H9 (cell line): Measurements from ENCODE around the gene MGAM2. TPM values are rescaled to one million over a fixed set of nuclear protein-coding genes. Genes with fewer than 3 reads are reported as not detected.

Experiments used
- DNase-seq: peaks from one replicate; pipeline ENCODE4 v3.0.0-alpha.2; 2017
- H2AFZ ChIP-seq: one replicate; pipeline ENCODE4 v1.6.1; 2013; ENCODE audit warnings: mild to moderate bottlenecking, low read length, control low read depth, moderate library complexity
- H2AK5ac ChIP-seq: 2 replicates; pipeline ENCODE4 v1.6.1; 2013; ENCODE audit warnings: low read length, control low read depth, mixed read lengths; ENCODE audit not compliant: insufficient read length
- H2BK120ac ChIP-seq: one replicate; pipeline ENCODE4 v1.6.1; 2013; ENCODE audit warnings: low read depth, mild to moderate bottlenecking, low read length, control low read depth, inconsistent platforms; ENCODE audit not compliant: poor library complexity, severe bottlenecking
- H2BK12ac ChIP-seq: 2 replicates; pipeline ENCODE4 v1.6.1; 2013; ENCODE audit warnings: low read length, control low read depth, mixed read lengths, low read depth; ENCODE audit not compliant: insufficient read length
- H2BK15ac ChIP-seq: 2 replicates; pipeline ENCODE4 v1.6.1; 2013; ENCODE audit warnings: low read depth, low read length, control low read depth
- H2BK20ac ChIP-seq: one replicate; pipeline ENCODE4 v1.6.1; 2013; ENCODE audit warnings: low read depth, mild to moderate bottlenecking, low read length, control low read depth, inconsistent platforms; ENCODE audit not compliant: poor library complexity, severe bottlenecking
- H2BK5ac ChIP-seq: 2 replicates; pipeline ENCODE4 v1.6.1; 2013; ENCODE audit warnings: low read length, control low read depth, mixed read lengths; ENCODE audit not compliant: insufficient read length
- H3K14ac ChIP-seq: 2 replicates; pipeline ENCODE4 v1.6.1; 2013; ENCODE audit warnings: low read length, control low read depth; ENCODE audit not compliant: insufficient read depth
- H3K18ac ChIP-seq: 2 replicates; pipeline ENCODE4 v1.6.1; 2013; ENCODE audit warnings: low read depth, mild to moderate bottlenecking, mixed read lengths, low read length, control low read depth; ENCODE audit not compliant: insufficient read length
- H3K23ac ChIP-seq: 2 replicates; pipeline ENCODE4 v1.6.1; 2013; ENCODE audit warnings: low read length, control low read depth, mixed read lengths, low read depth; ENCODE audit not compliant: insufficient read length
- H3K23me2 ChIP-seq: 2 replicates; pipeline ENCODE4 v1.6.1; 2013; ENCODE audit warnings: low read depth, mild to moderate bottlenecking, mixed read lengths, low read length, control low read depth; ENCODE audit not compliant: insufficient read length, poor library complexity, severe bottlenecking
- H3K27ac ChIP-seq: 2 replicates; pipeline ENCODE4 v1.5.1; 2013; ENCODE audit warnings: low read length, control low read depth, mixed read lengths, low read depth; ENCODE audit not compliant: insufficient read length
- H3K27me3 ChIP-seq: 2 replicates; pipeline ENCODE4 v1.6.1; 2013; ENCODE audit warnings: low read length, control low read depth, inconsistent platforms; ENCODE audit not compliant: insufficient read depth
- H3K4ac ChIP-seq: 2 replicates; pipeline ENCODE4 v1.6.1; 2013; ENCODE audit warnings: low read depth, mild to moderate bottlenecking, control low read depth, inconsistent platforms, low read length, moderate library complexity
- H3K4me1 ChIP-seq: 2 replicates; pipeline ENCODE4 v1.6.1; 2013; ENCODE audit warnings: low read length, control low read depth, inconsistent platforms; ENCODE audit not compliant: insufficient read depth
- H3K4me2 ChIP-seq: 2 replicates; pipeline ENCODE4 v1.6.1; 2013; ENCODE audit warnings: low read length, control low read depth, mixed read lengths; ENCODE audit not compliant: insufficient read length, insufficient read depth
- H3K56ac ChIP-seq: 2 replicates; pipeline ENCODE4 v1.6.1; 2013; ENCODE audit warnings: low read depth, mild to moderate bottlenecking, mixed read lengths, low read length, control low read depth; ENCODE audit not compliant: insufficient read length
- H3K79me1 ChIP-seq: 2 replicates; pipeline ENCODE4 v1.6.1; 2013; ENCODE audit warnings: low read depth, mild to moderate bottlenecking, moderate library complexity, low read length, control low read depth, inconsistent platforms; ENCODE audit not compliant: insufficient read depth, poor library complexity, severe bottlenecking
- H3K79me2 ChIP-seq: 2 replicates; pipeline ENCODE4 v1.6.1; 2013; ENCODE audit warnings: low read length, control low read depth, inconsistent platforms; ENCODE audit not compliant: insufficient read depth
- H3K9ac ChIP-seq: 2 replicates; pipeline ENCODE4 v1.6.1; 2013; ENCODE audit warnings: low read length, control low read depth, mixed read lengths; ENCODE audit not compliant: insufficient read length; ENCODE audit errors: extremely low read depth
- H3K9me3 ChIP-seq: one replicate; pipeline ENCODE4 v1.6.1; 2013; ENCODE audit warnings: low read depth, low read length, inconsistent platforms; ENCODE audit not compliant: control insufficient read depth
- H3T11ph ChIP-seq: one replicate; pipeline ENCODE4 v1.6.1; 2013; ENCODE audit warnings: mild to moderate bottlenecking, low read length, control low read depth, inconsistent platforms
- H4K20me1 ChIP-seq: one replicate; pipeline ENCODE4 v1.6.1; 2013; ENCODE audit not compliant: control insufficient read depth, insufficient read length, insufficient read depth
- H4K5ac ChIP-seq: 2 replicates; pipeline ENCODE4 v1.6.1; 2013; ENCODE audit warnings: low read depth, mild to moderate bottlenecking, mixed read lengths, low read length, control low read depth; ENCODE audit not compliant: insufficient read length
- H4K8ac ChIP-seq: replicated peaks from 2 replicates; pipeline ENCODE4 v1.6.1; 2013; ENCODE audit warnings: low read length, control low read depth, mixed read lengths, low read depth; ENCODE audit not compliant: insufficient read length
- H4K91ac ChIP-seq: 2 replicates; pipeline ENCODE4 v1.6.1; 2013; ENCODE audit warnings: low read depth, mild to moderate bottlenecking, moderate library complexity, mixed read lengths, low read length, control low read depth; ENCODE audit not compliant: insufficient read length
- H3K27ac Mint-ChIP-seq, 3 experiments: 2 replicates in 2 of 3; 3 replicates in 1 of 3; pipeline ENCODE4 v1.8.0; 2020 to 2021; ENCODE audit warnings: mixed read lengths in 3 of 3, mild to moderate bottlenecking in 1 of 3, moderate library complexity in 1 of 3
- H3K27me3 Mint-ChIP-seq: 2 replicates; pipeline ENCODE4 v1.8.0; 2021; ENCODE audit warnings: low read depth, mild to moderate bottlenecking, moderate library complexity, mixed read lengths
- H3K36me3 Mint-ChIP-seq, 3 experiments: 2 replicates in 2 of 3; 3 replicates in 1 of 3; pipeline ENCODE4 v1.8.0; 2020 to 2021; ENCODE audit warnings: low read depth in 3 of 3, mixed read lengths in 3 of 3; ENCODE audit not compliant: insufficient read depth in 1 of 3
- H3K4me1 Mint-ChIP-seq, 2 experiments: 2 replicates each; pipeline ENCODE4 v1.8.0; 2020; ENCODE audit warnings: mixed read lengths in 2 of 2
- H3K4me3 Mint-ChIP-seq, 2 experiments: 2 replicates in 1 of 2; 3 replicates in 1 of 2; pipeline ENCODE4 v1.8.0; 2020 to 2021; ENCODE audit warnings: mild to moderate bottlenecking in 2 of 2, mixed read lengths in 2 of 2, moderate library complexity in 1 of 2
- H3K9me3 Mint-ChIP-seq, 2 experiments: 2 replicates in 1 of 2; 3 replicates in 1 of 2; pipeline ENCODE4 v1.8.0; 2020; ENCODE audit warnings: mild to moderate bottlenecking in 2 of 2, mixed read lengths in 2 of 2, moderate library complexity in 1 of 2
- WGBS: extraction: QIAGEN DNeasy Blood & Tissue Kit; methylation state at CpG from one replicate; pipeline ENCODE4 v1.1.7; 2013; ENCODE audit warnings: missing lambda C conversion rate, low lambda C conversion rate, mixed read lengths; ENCODE audit not compliant: insufficient read length; ENCODE audit errors: extremely low coverage; 5-methylcytosine and 5-hydroxymethylcytosine counted together
- total RNA-seq: library from RNA; stranded (reverse); gene quantifications from 2 replicates; pipeline ENCODE4 v1.2.1, GENCODE V29; 2021
- TF ChIP-seq, protein P1 (sequence below): fragments of 200-600 bp; sonication (generic); conservative IDR thresholded peaks from 3 replicates; pipeline ENCODE4 v1.8.0; 2021; ENCODE audit warnings: antibody characterized with exemption, mild to moderate bottlenecking

The MGAM2 gene
- total RNA-seq, 1 experiment from 2014 or later = not detected

DNA sequence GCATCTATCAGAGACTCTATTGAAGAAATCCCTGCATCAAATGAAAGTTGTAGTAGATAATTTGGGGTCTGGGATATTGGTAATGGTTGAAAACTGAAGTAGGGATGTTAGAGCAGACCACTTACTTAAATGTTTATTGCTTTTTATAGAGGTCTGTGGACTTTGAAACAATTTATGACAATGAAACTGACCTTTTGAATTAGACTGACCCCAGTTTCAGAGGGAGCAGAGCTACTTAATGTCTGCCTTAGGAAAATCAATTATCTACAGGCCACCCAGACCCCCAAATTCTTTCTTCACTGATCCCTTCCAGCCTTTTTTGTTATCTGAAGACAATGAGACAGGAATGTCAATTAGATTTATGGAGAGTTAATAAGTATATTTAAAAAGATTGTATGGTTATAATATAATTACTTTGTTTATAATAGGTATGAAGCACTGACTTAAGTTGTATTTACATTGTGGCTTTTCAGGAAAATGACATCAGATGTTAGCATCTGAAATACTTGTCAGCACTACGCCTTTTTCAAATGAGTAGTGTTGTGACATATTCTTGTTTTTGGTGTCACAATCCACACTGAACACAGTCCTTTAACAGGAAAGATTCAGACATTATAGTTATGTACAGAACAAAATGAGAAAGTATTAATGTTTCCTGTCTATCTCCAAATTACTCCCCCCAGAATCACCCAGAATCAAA lies 13.9 kb downstream of the MGAM2 start:
- H3K27ac ChIP-seq = no peak overlapping the region
- H3K79me1 ChIP-seq = no peaks in the 10 kb centered on the region
- no peaks in the 10 kb centered on the region for H3K27me3 ChIP-seq
- Mint-ChIP-seq H3K4me3 (no peak overlapping the region), H3K9me3 (no peaks in the 10 kb centered on the region; a peak in 1 of 5 replicates), H3K4me1 (peaks cover 2% of the 10 kb centered on the region in 2 experiments; a peak in 3 of 4 replicates), H3K27ac (no peak overlapping the region), H3K36me3 (no peaks in the 10 kb centered on the region), H3K27me3 (no peaks in the 10 kb centered on the region)
- H2BK15ac ChIP-seq = no peak overlapping the region
- no peaks in the 10 kb centered on the region for H3K23me2 ChIP-seq
- no CpG with 5 or more reads among the region's 1 CpG for WGBS
- H4K91ac ChIP-seq = no peak overlapping the region
- H2BK12ac ChIP-seq = no peak overlapping the region
- H3K18ac ChIP-seq = no peak overlapping the region
- H2BK5ac ChIP-seq = no peak overlapping the region
- no peak for DNase-seq
- H2BK120ac ChIP-seq = no peak overlapping the region
- no peaks in the 10 kb centered on the region for H3K4me1 ChIP-seq
- no peak overlapping the region for H2BK20ac ChIP-seq
- H3K23ac ChIP-seq = no peak overlapping the region
- no peak overlapping the region for H3K4ac ChIP-seq
- no peak overlapping the region for H4K8ac ChIP-seq
- H2AK5ac ChIP-seq = no peak overlapping the region
- H2AFZ ChIP-seq = no peak overlapping the region
- TF ChIP-seq, protein P1, sequence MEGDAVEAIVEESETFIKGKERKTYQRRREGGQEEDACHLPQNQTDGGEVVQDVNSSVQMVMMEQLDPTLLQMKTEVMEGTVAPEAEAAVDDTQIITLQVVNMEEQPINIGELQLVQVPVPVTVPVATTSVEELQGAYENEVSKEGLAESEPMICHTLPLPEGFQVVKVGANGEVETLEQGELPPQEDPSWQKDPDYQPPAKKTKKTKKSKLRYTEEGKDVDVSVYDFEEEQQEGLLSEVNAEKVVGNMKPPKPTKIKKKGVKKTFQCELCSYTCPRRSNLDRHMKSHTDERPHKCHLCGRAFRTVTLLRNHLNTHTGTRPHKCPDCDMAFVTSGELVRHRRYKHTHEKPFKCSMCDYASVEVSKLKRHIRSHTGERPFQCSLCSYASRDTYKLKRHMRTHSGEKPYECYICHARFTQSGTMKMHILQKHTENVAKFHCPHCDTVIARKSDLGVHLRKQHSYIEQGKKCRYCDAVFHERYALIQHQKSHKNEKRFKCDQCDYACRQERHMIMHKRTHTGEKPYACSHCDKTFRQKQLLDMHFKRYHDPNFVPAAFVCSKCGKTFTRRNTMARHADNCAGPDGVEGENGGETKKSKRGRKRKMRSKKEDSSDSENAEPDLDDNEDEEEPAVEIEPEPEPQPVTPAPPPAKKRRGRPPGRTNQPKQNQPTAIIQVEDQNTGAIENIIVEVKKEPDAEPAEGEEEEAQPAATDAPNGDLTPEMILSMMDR = no peak
- H3K56ac ChIP-seq = no peak overlapping the region
- no peaks in the 10 kb centered on the region for H3K79me2 ChIP-seq
- H3K4me2 ChIP-seq = no peak overlapping the region
- H3K14ac ChIP-seq = no peak overlapping the region
- no peaks in the 10 kb centered on the region for H4K20me1 ChIP-seq
- no peak overlapping the region for H4K5ac ChIP-seq
- H3K9ac ChIP-seq = no peak overlapping the region
- no peaks in the 10 kb centered on the region for H3K9me3 ChIP-seq
- no peak overlapping the region for H3T11ph ChIP-seq
